HG03196 (cell line): Measurements from ENCODE around the gene SAMM50.

Experiments
- ATAC-seq: cut with Tn5 transposase; IDR thresholded peaks from one replicate; pipeline ENCODE4 v1.9.1; 2021; ENCODE audit not compliant: unreplicated experiment

SAMM50 gene

DNA sequence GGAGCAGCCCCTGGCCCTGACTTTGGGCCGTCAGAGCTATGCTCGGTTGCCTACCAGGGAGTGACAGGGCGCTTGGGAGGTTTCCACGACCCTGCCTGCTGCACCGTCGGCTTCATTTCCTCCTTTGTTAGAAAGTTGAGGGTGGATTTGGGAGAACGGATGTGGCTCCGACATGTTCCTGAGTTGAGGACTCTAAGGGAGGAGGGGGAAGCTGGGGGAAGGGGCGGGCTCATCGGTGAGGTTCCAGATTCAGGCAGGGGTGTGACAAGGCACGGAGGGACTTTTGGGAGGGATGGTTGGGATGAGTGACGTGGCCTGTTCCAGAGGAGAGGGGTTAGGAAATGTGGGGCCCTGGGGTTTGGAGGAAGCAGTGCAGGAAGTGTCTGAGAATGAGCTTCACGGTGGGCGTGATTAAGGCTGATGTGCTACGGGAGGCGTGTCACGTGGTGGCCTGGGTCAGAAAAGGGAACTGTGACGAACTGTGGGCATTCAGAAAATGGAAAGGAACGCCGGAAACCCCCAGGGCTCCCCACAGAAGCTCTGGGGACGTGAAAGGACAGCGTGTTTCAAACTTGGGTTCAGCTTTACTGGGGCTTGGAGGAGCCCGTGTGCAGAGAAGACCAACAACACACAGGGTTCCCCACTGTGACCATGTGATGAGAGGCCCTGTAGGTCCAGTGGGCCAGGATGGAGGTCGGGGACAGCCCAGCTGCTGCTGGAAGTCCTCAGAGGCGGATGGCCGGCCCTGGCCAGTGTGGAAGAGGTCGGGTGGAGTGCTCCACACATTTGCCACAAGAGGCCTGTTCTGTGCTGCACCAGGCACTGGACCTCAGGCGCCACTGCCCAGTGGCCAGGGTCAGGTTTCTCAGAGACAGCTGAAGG lies 71.6 kb downstream of the SAMM50 start:
- peak; percentile 50 for ATAC-seq

DNA sequence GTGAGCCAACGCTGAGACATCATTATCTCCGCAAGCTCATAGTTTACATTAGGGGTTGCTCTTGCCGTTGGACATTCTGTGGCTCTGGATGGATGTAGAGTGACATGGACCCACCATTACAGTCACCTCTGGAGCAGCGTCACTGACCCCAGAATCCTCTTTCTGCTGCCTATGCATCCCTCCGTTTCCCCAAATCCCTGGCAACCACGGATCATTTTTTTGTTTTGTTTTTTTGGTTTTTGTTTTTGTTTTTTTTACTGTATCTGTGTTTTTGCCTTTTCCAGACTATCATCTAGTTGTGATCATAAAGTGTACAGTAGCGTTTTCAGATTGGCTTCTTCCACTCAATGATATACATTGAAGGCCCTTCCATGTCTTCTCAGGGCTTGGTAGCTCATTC lies 72.8 kb downstream of the SAMM50 start:
- ATAC-seq = no peak

DNA sequence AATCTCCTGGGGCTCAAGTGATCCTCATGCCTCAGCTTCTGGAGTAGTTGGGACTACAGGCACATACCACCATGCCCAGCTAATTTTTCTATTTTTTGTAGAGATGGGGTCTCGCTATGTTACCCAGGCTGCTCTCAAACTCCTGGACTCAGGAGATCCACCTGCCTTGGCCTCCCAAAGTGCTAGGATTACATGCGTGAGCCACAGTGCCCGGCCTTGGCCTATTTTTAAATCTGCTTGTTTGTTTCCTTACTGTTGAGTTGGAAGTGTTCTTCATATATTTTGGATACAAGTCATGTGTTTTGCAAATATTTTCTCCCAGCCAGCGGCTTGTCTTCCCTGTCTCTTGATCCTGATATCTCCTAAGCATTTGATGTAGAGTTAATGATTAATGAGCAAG lies 73.8 kb downstream of the SAMM50 start:
- ATAC-seq = no peak

- no peak for ATAC-seq
Observed at GRCh38 chr22:44030051-44030701, 74.9 kb downstream of the SAMM50 start.

DNA sequence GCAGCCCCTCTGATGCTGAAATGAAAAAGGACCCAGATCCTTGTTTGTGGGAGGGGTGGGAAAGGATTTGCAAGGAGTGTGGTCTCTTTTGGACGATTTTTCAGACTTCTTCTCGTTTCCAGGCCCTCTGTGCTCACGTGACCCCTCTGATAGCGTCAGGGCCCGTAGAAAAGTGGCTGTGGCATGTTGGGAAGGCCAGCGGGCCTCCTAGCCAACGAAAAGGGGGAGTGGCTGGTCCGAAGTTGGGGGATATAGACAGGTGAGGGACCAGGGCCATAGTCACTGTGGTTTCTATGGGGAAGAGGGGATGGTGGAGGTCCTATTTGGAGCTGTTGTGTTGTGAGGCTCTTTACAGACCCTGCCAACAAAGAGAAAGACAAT lies 75.5 kb downstream of the SAMM50 start:
- ATAC-seq = no peak

DNA sequence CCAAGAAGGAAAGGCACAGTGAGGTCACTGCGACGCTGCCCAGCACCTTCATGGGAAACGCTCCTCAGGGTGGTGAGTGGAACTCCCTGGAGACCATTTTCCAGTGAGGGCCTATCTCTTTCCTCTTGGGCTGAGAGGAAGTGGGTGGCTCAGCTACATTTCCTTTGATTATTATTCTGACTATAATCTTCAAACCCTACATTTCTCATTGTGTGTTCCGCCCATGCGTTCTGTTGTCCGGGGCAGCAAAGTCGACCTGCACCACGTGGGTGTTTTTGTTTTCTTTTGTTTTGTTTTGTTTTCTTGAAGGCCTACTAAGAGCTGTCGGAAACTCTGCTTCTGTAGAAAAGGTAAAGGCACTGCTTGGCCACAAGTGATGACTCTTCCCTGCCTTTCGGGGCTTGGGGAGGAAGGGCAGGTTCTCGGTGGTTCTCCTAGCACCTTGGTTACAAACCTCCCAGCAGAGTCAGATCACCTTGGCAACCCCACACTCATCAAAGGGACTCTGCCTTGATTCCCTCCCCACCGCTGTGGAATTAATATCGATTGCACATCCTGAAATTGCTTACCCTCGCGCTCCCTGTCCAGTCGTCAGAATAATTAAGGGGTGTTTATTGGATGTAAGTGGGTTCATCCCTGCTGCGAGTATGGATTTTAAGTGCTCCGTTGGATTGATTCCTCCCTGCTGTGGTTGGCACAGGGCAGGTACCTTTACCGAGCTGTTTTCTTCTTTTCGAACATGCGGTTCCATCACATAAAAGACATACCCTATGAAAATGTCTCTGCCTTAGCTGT lies 76.1 kb downstream of the SAMM50 start:
- no peak for ATAC-seq

DNA sequence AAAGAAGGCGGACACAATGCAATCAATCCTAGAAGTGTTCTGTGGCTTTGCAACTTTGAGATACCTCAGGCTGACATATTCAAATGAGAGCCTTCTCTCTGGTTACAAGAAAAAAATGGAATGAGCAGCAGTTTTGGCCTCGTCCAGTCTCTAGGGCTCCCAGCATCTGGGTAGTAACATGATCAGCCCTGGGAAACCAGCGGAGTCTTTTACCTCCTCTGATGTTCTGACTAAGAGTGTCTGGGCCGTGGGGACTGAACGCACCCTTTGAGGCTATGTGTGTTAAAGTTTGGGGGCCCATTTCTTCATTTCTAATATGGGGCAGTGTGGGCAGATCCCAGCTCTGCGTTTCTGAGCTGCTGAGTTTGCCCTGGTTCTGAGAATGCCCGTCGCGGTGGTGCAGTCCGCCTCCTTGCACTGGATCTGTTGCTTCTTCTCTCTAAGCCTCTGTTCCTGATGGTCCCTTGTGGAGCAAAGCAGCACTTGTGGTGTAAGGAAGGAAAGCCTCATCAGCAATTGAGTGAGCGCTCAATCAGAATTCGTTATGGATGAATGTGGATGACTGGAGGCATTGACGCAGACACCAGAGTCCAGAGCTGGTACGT lies 77.0 kb downstream of the SAMM50 start:
- no peak for ATAC-seq

GRCh38 chr22:44033287-44033686 lies 78.0 kb downstream of the SAMM50 start:
- no peak for ATAC-seq

DNA sequence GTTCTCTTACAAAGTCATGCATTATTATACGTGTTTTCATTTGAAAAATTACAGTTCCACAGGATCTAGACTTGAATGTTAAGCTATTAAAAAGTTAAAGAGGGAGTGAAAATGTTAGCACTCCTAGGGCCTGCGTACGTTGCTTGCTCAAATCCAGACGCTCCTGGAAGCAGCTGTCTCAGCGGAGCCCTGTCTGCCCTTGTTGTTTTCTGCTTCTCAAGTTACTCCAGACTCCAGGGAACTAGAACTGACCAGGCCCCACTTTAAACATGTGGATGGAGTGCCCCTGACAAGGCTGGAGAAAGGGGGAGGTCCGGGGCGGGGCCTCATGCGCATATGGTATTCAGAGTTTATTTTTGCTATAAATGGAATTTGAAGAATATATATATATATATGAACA lies 78.5 kb downstream of the SAMM50 start:
- ATAC-seq = no peak

DNA sequence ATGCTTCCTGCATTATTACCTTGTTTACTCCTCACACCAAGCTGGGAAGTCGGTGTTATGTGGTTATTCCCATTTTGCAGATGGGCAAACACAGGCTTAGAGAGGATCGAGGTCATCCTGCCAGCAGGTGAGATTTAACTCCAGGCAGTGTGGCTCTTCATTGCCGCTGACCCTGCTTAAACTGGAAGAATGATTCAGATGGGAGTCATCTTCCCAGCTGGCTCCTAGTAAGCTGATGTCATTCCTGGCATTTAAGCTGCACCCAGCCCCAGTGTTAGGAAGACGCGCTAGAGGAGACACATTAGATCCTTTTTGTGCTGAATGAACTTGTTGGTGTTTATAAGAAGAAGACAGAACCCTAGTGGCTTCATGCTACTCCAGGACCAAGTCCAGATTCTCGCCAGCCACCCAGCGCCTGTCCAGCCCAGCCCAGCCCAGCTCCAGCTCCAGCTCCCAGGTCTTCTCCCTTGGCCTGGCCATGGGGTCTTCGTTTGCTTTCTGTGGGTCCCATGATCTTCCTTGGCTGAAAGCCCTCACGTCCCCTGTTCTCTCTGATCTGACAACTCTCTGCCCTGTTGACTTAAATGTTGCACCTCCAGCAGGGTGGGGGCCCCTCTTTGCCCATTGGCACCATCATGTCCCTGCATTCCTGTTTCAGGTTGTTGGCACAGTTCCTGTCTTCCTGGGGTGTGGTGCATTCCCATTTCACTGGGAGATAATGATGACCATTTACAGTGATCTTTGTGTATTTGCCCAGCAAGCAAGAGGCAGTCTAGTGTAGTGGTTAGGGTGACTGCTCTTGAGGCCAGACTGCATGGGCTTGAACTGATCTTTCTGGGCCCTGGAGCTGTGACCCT lies 82.5 kb downstream of the SAMM50 start:
- no peak for ATAC-seq

DNA sequence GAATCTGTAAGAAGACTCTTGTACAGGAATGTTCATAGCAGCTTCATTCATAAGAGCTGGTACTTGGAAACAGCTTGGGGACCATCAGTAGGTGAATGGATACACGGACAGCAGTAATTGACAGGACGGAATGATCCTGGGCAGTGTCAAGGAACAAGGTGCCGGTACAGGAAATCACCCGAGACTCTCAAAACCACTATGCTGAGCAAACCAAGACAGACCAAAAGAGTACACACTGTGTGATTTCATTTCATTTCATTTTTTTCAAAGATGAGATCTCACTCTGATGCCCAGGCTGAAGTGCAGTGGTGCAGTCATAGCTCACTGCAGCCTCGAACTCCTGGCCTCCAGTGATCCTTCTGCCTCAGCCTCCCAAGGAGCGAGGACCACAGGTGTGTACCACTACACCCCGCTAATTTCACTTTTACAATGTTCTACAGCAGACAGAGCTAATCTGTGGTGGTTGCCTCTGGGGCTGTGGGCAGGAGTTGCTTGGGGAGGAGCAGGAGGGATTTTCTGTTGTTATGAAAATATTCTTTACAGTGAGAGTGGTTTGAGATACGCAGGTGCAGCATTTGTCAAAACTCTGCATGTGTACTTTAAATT lies 84.4 kb downstream of the SAMM50 start:
- no peak for ATAC-seq

- ATAC-seq = peak; percentile 56
Observed at GRCh38 chr22:44042249-44043218, 87.3 kb downstream of the SAMM50 start.

GRCh38 chr22:44045145-44045544 lies 89.9 kb downstream of the SAMM50 start:
- ATAC-seq = no peak
